Measurements from ENCODE around the gene BARX2.

The BARX2 gene

DNA sequence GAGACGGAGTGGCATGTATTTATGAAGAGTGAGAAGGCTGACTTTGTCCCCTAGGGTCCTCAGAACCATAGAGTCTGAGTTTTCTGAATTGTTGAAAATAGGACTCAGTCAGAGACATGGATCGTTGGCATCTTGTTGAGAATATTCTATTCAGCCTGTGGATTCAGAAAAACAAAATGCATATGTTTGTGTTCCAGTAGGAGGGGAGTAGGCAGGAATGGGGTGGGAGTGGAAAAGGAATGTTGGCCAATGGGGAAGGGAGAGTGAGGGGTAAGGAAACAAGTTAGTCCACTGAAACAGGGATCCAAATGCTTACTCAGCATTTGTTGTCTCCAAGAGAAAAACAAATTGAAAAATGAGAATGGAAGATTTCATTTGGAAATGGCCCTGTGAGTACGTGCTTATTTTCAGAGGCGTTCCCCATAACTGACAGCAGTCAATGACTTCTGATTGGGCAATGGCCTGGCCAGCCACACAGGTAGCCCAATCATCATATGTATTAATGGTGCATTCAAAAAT lies 14.7 kb downstream of the BARX2 start:
- Histone ChIP-seq H3K27ac (no peak overlapping the region), H3K4me3 (no peak overlapping the region), H3K36me3 (ENCODE audit: insufficient read depth, low read length) (no peaks in the 10 kb centered on the region), H3K9ac (ENCODE audit: insufficient read length) (no peak overlapping the region), H3K9me3 (ENCODE audit: low read depth, low read length) (no peaks in the 10 kb centered on the region)
- no peak for DNase-seq (ENCODE audit: low read depth, low spot score)
- TF ChIP-seq FOXP2 (optimal IDR thresholded peaks at IDR 0.05; ENCODE audit: control extremely low read depth, extremely low read length, insufficient read depth): no peak
- no peak for TF ChIP-seq EZH2 (IDR thresholded peaks at IDR 0.05)
- no peak for TF ChIP-seq POLR2AphosphoS5 (IDR thresholded peaks at IDR 0.05; ENCODE audit: borderline replicate concordance, low read depth, low read length)

DNA sequence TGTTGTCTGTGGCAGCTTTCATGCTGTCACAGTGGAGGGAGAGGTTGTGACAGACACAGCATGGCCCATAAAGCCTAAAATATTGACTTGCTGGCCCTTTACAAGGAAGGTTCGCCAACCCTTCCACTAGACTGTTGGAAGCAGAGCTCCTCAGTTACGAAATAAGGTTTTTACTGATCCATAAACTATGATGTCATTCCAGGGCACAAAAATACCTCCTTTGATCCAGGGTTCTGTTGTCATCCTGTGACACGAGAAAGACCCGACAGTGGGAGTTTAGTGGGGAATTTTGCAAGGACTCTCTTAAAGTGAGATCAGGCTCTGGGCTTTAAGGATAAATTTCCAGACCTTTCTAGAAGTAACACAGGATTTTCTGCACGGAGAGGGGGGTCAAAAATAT lies 15.7 kb downstream of the BARX2 start:
- DNase-seq (ENCODE audit: low read depth, low spot score): no peak
- H3K36me3 ChIP-seq (ENCODE audit: insufficient read depth, low read length): no peaks in the 10 kb centered on the region
- no peaks in the 10 kb centered on the region for H3K9me3 ChIP-seq (ENCODE audit: low read depth, low read length)
- TF ChIP-seq POLR2AphosphoS5 (IDR thresholded peaks at IDR 0.05; ENCODE audit: borderline replicate concordance, low read depth, low read length): no peak
- no peak for TF ChIP-seq EZH2 (IDR thresholded peaks at IDR 0.05)
- TF ChIP-seq FOXP2 (optimal IDR thresholded peaks at IDR 0.05; ENCODE audit: control extremely low read depth, extremely low read length, insufficient read depth): no peak
- no peak overlapping the region for H3K4me3 ChIP-seq
- no peak overlapping the region for H3K9ac ChIP-seq (ENCODE audit: insufficient read length)
- H3K27ac ChIP-seq: no peak overlapping the region

DNA sequence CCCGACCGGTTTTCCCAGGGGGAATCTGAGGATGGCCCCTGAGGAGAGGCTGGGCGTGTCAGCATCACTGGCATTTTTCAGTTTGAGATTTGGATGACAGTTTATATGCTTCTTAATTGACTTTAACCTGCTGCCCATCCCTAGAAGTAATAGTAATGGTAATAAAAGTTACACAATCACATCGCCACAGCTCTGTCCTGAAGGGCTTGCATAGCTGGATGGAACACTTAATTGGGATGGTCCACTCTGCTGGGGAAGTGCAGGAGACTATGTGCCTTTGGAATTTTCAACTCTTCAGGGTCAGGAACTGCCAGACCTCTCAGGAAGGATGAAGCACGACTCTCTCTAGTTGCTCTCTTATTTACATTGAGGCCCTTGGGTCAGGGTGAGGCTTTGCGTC lies 16.2 kb downstream of the BARX2 start:
- no peak for DNase-seq (ENCODE audit: low read depth, low spot score)
- Histone ChIP-seq H3K4me3 (no peak overlapping the region), H3K9me3 (ENCODE audit: low read depth, low read length) (no peaks in the 10 kb centered on the region), H3K36me3 (ENCODE audit: insufficient read depth, low read length) (no peaks in the 10 kb centered on the region), H3K9ac (ENCODE audit: insufficient read length) (no peak overlapping the region), H3K27ac (no peak overlapping the region)
- TF ChIP-seq EZH2 (IDR thresholded peaks at IDR 0.05): no peak
- no peak for TF ChIP-seq FOXP2 (optimal IDR thresholded peaks at IDR 0.05; ENCODE audit: control extremely low read depth, extremely low read length, insufficient read depth)
- TF ChIP-seq POLR2AphosphoS5 (IDR thresholded peaks at IDR 0.05; ENCODE audit: borderline replicate concordance, low read depth, low read length): no peak

- Histone ChIP-seq H3K36me3 (ENCODE audit: insufficient read depth, low read length) (no peaks in the 10 kb centered on the region), H3K9me3 (ENCODE audit: low read depth, low read length) (no peaks in the 10 kb centered on the region), H3K4me3 (no peak overlapping the region), H3K9ac (ENCODE audit: insufficient read length) (no peak overlapping the region), H3K27ac (no peak overlapping the region)
- no peak for DNase-seq (ENCODE audit: low read depth, low spot score)
- no peak for TF ChIP-seq FOXP2 (optimal IDR thresholded peaks at IDR 0.05; ENCODE audit: control extremely low read depth, extremely low read length, insufficient read depth)
- TF ChIP-seq EZH2 (IDR thresholded peaks at IDR 0.05): no peak
- TF ChIP-seq POLR2AphosphoS5 (IDR thresholded peaks at IDR 0.05; ENCODE audit: borderline replicate concordance, low read depth, low read length): no peak
These were observed 17.3 kb downstream of the BARX2 start for GRCh38 chr11:129392995-129393394.

GRCh38 chr11:129394709-129395108 lies 19.1 kb downstream of the BARX2 start:
- H3K27ac ChIP-seq: no peak overlapping the region
- TF ChIP-seq EZH2 (IDR thresholded peaks at IDR 0.05): no peak
- no peak for TF ChIP-seq FOXP2 (optimal IDR thresholded peaks at IDR 0.05; ENCODE audit: control extremely low read depth, extremely low read length, insufficient read depth)
- TF ChIP-seq POLR2AphosphoS5 (IDR thresholded peaks at IDR 0.05; ENCODE audit: borderline replicate concordance, low read depth, low read length): no peak
- H3K9me3 ChIP-seq (ENCODE audit: low read depth, low read length): no peaks in the 10 kb centered on the region
- no peak for DNase-seq (ENCODE audit: low read depth, low spot score)
- no peaks in the 10 kb centered on the region for H3K36me3 ChIP-seq (ENCODE audit: insufficient read depth, low read length)
- H3K9ac ChIP-seq (ENCODE audit: insufficient read length): no peak overlapping the region
- no peak overlapping the region for H3K4me3 ChIP-seq

DNA sequence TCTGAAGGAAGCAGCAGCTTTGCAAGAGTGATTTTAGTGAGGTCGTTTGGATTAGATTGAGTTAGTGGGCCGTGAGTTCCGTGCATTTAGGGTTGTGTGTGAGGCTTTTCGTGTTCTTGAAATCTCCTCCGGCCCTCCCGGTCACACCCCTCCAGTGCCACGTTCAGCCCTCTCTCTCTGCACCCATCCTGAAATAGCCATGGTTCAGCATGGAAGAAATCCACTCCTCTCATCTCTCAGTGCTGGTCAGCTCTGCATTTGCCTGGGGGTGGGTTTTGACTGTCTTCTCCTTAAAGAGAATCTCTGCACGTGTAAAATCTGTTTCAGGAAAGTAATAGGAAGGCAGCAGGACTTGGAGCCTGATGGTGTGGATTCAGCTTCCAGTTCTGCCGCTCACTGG lies 19.8 kb downstream of the BARX2 start:
- TF ChIP-seq POLR2AphosphoS5 (IDR thresholded peaks at IDR 0.05; ENCODE audit: borderline replicate concordance, low read depth, low read length): no peak
- no peak for TF ChIP-seq EZH2 (IDR thresholded peaks at IDR 0.05)
- no peak for TF ChIP-seq FOXP2 (optimal IDR thresholded peaks at IDR 0.05; ENCODE audit: control extremely low read depth, extremely low read length, insufficient read depth)
- no peak for DNase-seq (ENCODE audit: low read depth, low spot score)
- no peak overlapping the region for H3K4me3 ChIP-seq
- H3K27ac ChIP-seq: no peak overlapping the region
- H3K9ac ChIP-seq (ENCODE audit: insufficient read length): no peak overlapping the region
- no peaks in the 10 kb centered on the region for H3K36me3 ChIP-seq (ENCODE audit: insufficient read depth, low read length)
- no peaks in the 10 kb centered on the region for H3K9me3 ChIP-seq (ENCODE audit: low read depth, low read length)

DNA sequence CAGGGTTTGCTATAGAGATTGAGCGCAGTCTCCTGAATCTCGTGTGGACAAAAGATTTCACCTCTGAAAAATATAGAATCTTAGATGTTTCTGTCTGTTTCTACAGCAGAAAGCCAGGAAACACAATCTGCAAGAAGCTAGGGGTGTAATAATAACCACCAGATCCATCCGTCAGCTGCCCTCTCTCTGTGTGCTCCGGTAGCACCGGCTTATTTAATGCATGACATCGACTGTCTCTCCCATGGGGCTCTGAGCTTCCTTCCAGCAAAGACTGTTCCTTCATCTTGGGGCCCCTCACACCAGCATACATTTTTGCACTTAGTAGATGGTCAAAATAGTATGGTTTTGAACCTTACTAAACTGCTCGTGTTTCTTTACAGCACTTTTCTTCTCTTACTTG lies 20.2 kb downstream of the BARX2 start:
- Histone ChIP-seq H3K9ac (ENCODE audit: insufficient read length) (no peak overlapping the region), H3K36me3 (ENCODE audit: insufficient read depth, low read length) (no peaks in the 10 kb centered on the region), H3K27ac (no peak overlapping the region), H3K9me3 (ENCODE audit: low read depth, low read length) (no peaks in the 10 kb centered on the region), H3K4me3 (no peak overlapping the region)
- no peak for DNase-seq (ENCODE audit: low read depth, low spot score)
- TF ChIP-seq FOXP2 (optimal IDR thresholded peaks at IDR 0.05; ENCODE audit: control extremely low read depth, extremely low read length, insufficient read depth) (no peak), EZH2 (IDR thresholded peaks at IDR 0.05) (no peak), POLR2AphosphoS5 (IDR thresholded peaks at IDR 0.05; ENCODE audit: borderline replicate concordance, low read depth, low read length) (no peak)

DNA sequence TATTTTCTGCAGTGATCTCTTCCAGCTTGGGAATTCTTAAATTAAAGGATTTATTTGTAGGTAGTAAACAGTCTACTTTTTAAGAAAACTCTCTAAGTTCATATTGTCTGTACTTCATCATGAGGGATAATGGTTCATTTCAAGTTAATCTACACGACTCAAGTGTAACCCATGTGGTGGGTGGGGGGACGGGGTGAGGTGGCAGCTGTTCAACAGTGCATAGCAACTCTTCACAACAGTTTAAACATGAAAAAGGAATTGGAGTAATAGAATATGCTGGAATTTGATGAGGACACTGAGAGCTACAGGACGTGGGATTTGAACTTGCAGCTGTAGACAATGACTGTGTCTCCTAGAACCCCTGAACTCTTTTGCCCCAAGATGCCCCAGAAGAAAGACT lies 20.8 kb downstream of the BARX2 start:
- Histone ChIP-seq H3K27ac (no peak overlapping the region), H3K4me3 (no peak overlapping the region), H3K9me3 (ENCODE audit: low read depth, low read length) (no peaks in the 10 kb centered on the region), H3K36me3 (ENCODE audit: insufficient read depth, low read length) (no peaks in the 10 kb centered on the region), H3K9ac (ENCODE audit: insufficient read length) (no peak overlapping the region)
- no peak for DNase-seq (ENCODE audit: low read depth, low spot score)
- TF ChIP-seq EZH2 (IDR thresholded peaks at IDR 0.05) (no peak), POLR2AphosphoS5 (IDR thresholded peaks at IDR 0.05; ENCODE audit: borderline replicate concordance, low read depth, low read length) (no peak), FOXP2 (optimal IDR thresholded peaks at IDR 0.05; ENCODE audit: control extremely low read depth, extremely low read length, insufficient read depth) (no peak)
